A549 treated with Mapracorat at 1 μM for 4 hours (cell line): ENCODE data around the gene TSPYL4. TPM values are rescaled to one million over a fixed set of nuclear protein-coding genes. Genes with fewer than 3 reads are reported as not detected.

Experiments used
- total RNA-seq: library from RNA; stranded (reverse); fragments of 200-300 nt; extraction: Qiagen RNA extraction; gene quantifications from 5 replicates; pipeline ENCODE4 v1.2.3, GENCODE V29; 2022

TSPYL4 gene
- total RNA-seq: 2.6 to 3.6 TPM (median 3.3 TPM) in 5 replicates

DNA sequence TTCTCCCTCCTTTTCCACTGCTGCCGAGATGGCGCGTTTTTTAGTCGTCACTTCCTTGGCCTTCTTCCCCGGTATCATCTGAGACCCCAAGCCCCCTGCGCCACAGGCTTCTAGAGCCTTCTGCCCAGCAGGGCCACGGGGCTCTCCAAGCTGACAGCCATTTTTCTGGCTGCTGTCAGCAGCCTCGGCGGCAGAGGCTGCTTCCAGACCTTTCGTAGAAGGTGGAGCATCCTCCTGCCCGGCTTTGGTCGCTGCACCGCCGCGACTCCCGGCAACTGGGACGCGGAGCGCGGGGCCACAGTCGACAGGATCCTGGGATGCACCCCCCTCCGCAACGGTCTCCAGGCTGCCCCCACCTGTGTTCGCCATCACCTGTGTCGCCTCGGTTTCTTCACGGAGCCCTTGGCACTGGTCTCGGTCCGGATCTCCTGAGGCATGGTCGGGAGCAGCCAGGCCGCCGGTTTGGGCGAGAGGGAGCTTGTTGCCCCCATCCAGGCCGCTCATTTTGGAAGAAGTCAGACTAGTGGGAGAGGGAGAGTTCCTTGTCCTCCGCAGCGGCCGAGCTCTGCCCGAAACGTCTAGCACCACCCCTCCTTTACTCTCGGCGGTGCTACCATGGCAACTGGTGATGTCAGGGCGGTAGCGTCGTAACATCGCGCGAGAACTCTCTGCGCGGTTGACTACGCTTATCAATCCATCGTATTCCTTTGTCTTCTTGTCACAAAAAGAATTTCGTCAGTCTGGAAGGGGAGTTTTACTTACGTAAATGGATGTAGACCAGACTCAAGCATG is at the start of gene TSPYL4:
Gene TSPYL4 (minus strand): TSS at position 571 of the 792 bp plus-strand sequence. CDS start 67 bp downstream, at position 504.

DNA sequence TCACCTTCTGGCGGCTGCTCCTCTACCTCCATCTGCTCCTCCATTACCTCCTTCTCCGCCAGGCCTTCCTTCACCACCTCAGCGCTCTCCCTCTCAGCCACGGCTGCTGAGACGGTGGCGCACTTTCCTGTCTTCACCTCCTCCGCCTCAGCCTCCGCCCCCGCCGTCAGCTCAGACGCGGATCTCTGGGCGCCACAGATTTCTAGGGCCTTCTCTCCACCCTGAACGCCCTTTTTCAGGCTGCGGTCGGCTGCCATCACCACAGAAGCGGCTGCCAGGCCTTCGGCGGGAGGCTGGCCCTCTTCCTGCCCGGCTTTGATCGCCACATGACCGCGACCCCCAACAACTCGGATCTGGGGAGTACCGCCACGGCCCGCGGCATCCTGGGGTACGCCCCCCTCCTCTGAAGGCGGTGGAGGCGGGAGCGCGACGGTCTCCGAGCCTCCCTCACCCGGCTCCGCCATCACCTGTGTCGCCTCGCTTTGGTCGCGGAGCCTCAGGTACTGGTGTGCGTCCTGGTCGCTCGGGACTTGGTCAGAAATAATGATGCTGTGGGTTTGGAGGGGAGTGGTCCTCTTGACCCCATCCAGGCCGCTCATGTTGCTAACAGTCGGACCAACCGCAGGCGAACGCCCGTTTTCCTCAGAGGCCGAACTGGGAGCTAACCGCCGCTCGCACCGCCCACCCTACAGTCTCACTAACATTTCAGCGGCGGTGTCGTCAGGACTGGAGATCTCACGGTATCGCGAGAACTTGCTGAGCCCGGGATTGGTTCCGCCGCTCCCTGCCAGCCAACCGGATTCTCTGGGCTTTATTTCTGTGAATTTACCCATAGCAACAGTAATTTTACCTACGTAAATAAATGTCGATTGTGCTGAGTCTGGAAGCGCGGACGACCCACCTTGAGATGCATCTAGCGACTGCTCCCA is 25.6 kb upstream of the TSPYL4 start, which contains the start of gene TSPYL1:
Gene TSPYL1 (minus strand): TSS at position 699 of the 929 bp plus-strand sequence. CDS start 100 bp downstream, at position 599.

Other genes starting within 250 kb of the TSPYL4 start
- gene FRK, start 193.2 kb downstream of the TSPYL4 start, total RNA-seq: 1.1 to 1.3 TPM (median 1.2 TPM) in 5 replicates
- 23.1 to 31.3 TPM (median 26.9 TPM) in 5 replicates for gene NT5DC1, start 153.2 kb downstream of the TSPYL4 start, total RNA-seq
- gene COL10A1, start 127.9 kb downstream of the TSPYL4 start, total RNA-seq: 0.05 to 0.75 TPM in 2 of 5 replicates, not detected in the others
- gene TSPYL1, start 25.9 kb upstream of the TSPYL4 start, total RNA-seq: 25.0 to 29.7 TPM (median 28.5 TPM) in 5 replicates
- 14.6 to 15.7 TPM (median 15.1 TPM) in 5 replicates for gene DSE, start 116.9 kb upstream of the TSPYL4 start, total RNA-seq
- 0.33 TPM in 1 of 5 replicates, not detected in the others for gene CALHM6, start 207.3 kb upstream of the TSPYL4 start, total RNA-seq